BJ (cell line): ENCODE data around the gene MRPS16. TPM values are rescaled to one million over a fixed set of nuclear protein-coding genes. Genes with fewer than 3 reads are reported as not detected.

Source experiments
- CTCF ChIA-PET: fragments of 350-600 bp; formaldehyde crosslinking; extraction: SDS; loops from one replicate; lab custom pipeline; 2021; ENCODE audit warnings: antibody characterized with exemption, inconsistent platforms; lab: Yijun Ruan, JAX
- POLR2A ChIA-PET: fragments of 300-600 bp; sonication (Branson Sonifier 250); formaldehyde crosslinking; extraction: SDS; loops from one replicate; lab custom pipeline; 2021; ENCODE audit warnings: antibody characterized with exemption; lab: Charles Lee
- DNase-seq: peaks from one replicate; pipeline ENCODE4 v3.0.0-alpha.2; 2011; ENCODE audit warnings: low read depth
- H3K27me3 ChIP-seq: 2 replicates; pipeline ENCODE4 v1.6.0; 2011; ENCODE audit warnings: low read length; ENCODE audit not compliant: control insufficient read depth, insufficient read depth
- H3K36me3 ChIP-seq: 2 replicates; pipeline ENCODE4 v1.5.1; 2011; ENCODE audit warnings: low read length; ENCODE audit not compliant: control insufficient read depth, insufficient read depth
- H3K4me3 ChIP-seq: 2 replicates; pipeline ENCODE4 v1.5.1; 2011; ENCODE audit warnings: low read depth, mild to moderate bottlenecking, control low read depth, low read length
- polyA plus RNA-seq: library from polyadenylated mRNA; depleted of rRNA; stranded (reverse); fragments of >200 nt; gene quantifications from 2 replicates; pipeline ENCODE4 v1.2.3, GENCODE V29; 2011
- TF ChIP-seq, protein P1 (sequence below): IDR thresholded peaks from 2 replicates; pipeline ENCODE4 v1.5.1; 2011; ENCODE audit warnings: low read depth, mild to moderate bottlenecking, control low read depth, inconsistent platforms, low read length, moderate library complexity; ENCODE audit not compliant: insufficient read depth

The MRPS16 gene
- polyA plus RNA-seq, 1 experiment, result 87.9 TPM

DNA sequence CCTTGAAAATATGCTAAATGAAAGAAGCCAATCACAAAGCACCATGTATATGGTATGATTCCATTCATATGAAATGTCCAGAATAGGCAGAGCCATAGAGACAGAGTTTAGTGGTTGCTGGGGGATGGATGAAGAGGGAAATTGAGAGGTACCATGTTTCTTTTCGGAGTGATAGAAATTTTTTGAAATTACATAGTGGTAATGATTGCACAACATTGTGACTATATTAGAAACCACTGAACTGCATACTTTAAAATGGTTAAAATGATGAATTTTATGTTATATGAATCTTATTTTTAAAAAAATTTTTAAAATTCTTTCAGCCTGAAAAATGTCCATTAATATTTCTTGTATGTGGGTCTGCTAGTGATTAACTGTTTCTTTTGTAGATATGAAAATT lies 31.5 kb downstream of the MRPS16 start:
- ChIA-PET CTCF (no interaction called here), POLR2A (no interaction called here)
- Histone ChIP-seq H3K27me3 (no peaks in the 10 kb centered on the region), H3K4me3 (no peak overlapping the region), H3K36me3 (peaks cover 3% of the 10 kb centered on the region; the same call in 1 of the 2 replicates)
- no peak for DNase-seq
- TF ChIP-seq, protein P1, sequence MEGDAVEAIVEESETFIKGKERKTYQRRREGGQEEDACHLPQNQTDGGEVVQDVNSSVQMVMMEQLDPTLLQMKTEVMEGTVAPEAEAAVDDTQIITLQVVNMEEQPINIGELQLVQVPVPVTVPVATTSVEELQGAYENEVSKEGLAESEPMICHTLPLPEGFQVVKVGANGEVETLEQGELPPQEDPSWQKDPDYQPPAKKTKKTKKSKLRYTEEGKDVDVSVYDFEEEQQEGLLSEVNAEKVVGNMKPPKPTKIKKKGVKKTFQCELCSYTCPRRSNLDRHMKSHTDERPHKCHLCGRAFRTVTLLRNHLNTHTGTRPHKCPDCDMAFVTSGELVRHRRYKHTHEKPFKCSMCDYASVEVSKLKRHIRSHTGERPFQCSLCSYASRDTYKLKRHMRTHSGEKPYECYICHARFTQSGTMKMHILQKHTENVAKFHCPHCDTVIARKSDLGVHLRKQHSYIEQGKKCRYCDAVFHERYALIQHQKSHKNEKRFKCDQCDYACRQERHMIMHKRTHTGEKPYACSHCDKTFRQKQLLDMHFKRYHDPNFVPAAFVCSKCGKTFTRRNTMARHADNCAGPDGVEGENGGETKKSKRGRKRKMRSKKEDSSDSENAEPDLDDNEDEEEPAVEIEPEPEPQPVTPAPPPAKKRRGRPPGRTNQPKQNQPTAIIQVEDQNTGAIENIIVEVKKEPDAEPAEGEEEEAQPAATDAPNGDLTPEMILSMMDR, result no peak

DNA sequence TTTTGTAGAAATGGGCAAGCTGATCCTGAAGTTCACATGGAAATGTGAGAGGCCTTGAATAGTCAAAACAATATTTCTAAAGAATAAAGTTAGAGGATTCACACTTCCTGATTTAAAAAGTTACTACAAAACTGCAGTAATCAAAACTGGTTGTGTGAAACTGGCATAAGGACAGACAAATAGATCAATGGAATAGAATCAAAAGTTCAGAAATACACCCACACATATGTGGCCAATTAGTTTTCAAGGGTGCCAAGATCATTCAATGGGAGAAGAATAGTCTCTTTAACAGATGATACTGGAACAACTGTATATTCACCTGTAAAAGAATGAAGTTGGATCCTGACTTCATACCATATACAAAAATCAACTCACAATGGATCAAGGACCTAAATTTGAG lies 33.1 kb downstream of the MRPS16 start:
- DNase-seq, result no peak
- Histone ChIP-seq H3K27me3 (no peaks in the 10 kb centered on the region), H3K4me3 (no peak overlapping the region), H3K36me3 (peaks cover 3% of the 10 kb centered on the region; the same call in 1 of the 2 replicates)
- CTCF ChIA-PET, result no interaction called here
- TF ChIP-seq, protein P1, result no peak
- POLR2A ChIA-PET, result interaction anchor here (0.5 kb wide), 1 partner anchor 1025 kb away, joined by 3 read pairs; no protein-coding TSS in a partner anchor

DNA sequence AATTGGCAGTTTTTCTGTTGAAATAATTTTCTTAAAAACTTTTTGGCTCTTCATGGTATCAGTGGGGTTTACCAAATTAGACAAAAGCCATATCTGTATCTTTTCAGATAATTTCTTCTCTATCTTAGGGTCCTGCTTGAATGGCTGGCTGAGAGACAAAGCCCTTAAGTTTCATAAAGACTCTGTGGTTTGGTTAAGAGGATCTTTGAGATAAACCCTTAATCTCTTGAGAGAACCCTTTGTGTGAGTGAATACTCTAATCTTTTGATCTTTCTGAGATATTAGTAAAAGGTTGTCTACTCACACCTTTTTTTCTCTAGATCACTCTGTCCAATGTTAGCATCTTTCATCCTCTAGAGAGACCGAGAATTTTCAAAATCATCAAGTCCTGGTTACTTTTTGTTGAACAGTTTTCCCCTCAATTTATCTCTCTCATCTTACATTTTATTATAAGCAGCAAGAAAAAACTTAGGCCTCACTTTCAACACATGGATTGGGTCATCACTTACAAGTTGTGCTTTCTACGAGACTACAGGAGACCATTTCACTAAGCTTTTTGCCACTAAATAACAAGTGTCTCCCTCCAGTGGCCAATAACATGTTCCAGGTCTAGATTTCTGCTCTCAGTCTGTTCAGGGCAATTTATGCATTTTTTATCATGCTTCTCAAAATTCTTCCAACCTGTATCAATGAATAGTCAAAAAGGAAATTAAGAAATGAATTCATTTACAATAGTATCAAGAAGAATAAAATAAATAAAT lies 33.8 kb downstream of the MRPS16 start:
- Histone ChIP-seq H3K4me3 (no peak overlapping the region), H3K36me3 (peaks cover 3% of the 10 kb centered on the region; the same call in 1 of the 2 replicates), H3K27me3 (no peaks in the 10 kb centered on the region)
- DNase-seq, result no peak
- ChIA-PET POLR2A (interaction anchor here (0.5 kb wide), 1 partner anchor 1026 kb away, joined by 3 read pairs; no protein-coding TSS in a partner anchor), CTCF (interaction anchor here (0.7 to 1.7 kb wide), 3 partner anchors 9 to 62 kb away, joined by 3 to 4 read pairs (median 3); no protein-coding TSS in a partner anchor)
- TF ChIP-seq, protein P1, result peak; percentile 41

DNA sequence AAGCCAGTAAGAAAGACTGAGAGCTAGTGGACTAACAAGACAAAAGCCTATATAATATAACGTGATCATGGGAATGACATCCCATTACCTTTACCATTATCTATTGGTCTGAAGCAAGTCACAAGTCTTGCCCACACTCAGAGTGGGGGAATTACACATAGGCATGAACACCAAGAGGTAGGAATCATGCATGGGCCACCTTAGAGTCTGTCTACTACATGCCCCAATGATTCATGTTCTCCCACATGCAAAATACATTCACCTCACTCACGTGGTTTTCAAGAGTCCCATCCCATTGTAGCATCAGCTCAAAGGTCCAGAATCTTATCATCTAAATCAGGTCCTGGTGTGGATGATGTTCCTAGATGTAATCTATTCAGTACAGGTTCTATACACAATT lies 34.8 kb downstream of the MRPS16 start:
- DNase-seq, result no peak
- ChIA-PET CTCF (interaction anchor here (1.2 to 1.7 kb wide), 3 partner anchors 10 to 29 kb away, joined by 3 to 4 read pairs (median 3); partner anchors contain the start of gene DNAJC9), POLR2A (no interaction called here)
- H3K36me3 ChIP-seq, result peaks cover 3% of the 10 kb centered on the region; the same call in 1 of the 2 replicates
- TF ChIP-seq, protein P1, result no peak
- H3K4me3 ChIP-seq, result no peak overlapping the region
- no peaks in the 10 kb centered on the region for H3K27me3 ChIP-seq

DNA sequence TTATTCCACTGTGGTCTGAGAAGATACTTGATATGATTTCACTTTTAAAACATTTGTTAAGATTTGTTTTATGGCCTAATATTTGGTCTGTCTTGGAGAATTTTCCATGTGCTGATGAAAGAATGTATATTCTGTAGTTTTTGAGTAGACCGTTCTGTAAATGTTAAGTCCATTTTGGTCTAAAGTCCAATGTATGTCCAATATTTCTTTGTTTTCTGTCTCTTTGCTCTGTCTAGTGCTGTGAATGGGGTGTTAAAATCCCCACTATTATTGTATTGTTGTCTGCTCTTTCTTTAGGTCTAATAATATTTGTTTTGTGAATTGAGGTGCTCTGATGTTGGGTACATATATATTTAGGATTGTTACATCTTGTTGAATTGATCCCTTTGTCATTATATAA lies 36.7 kb downstream of the MRPS16 start:
- Histone ChIP-seq H3K4me3 (no peak overlapping the region), H3K27me3 (no peaks in the 10 kb centered on the region), H3K36me3 (peaks cover 3% of the 10 kb centered on the region; the same call in 1 of the 2 replicates)
- CTCF ChIA-PET, result interaction anchor here (0.6 to 1.5 kb wide), 2 partner anchors 9 to 41 kb away, joined by 3 read pairs; no protein-coding TSS in a partner anchor
- POLR2A ChIA-PET, result no interaction called here
- no peak for DNase-seq
- TF ChIP-seq, protein P1, result no peak
